ENCODE data around the gene CBLL2.

- no peak for TF ChIP-seq CTCF (IDR thresholded peaks at IDR 0.05)
- no peak for TF ChIP-seq EP300 (IDR thresholded peaks at IDR 0.05)
- TF ChIP-seq POLR2A (IDR thresholded peaks at IDR 0.05) = no peak
These were observed 41.1 kb downstream of the CBLL2 start for GRCh38 chrX:22313766-22314165.

Measured in tibial nerve (tissue), 4 donors.